DND-41 (cell line): Measurements from ENCODE around the gene KBTBD13.

Experiments
- ATAC-seq: fragments of 200-7000 bp; cut with Tn5 transposase; 3 replicates; pipeline ENCODE4 v1.9.1; 2021; ENCODE audit warnings: low read depth; ENCODE audit not compliant: insufficient read depth
- DNase-seq: peaks from one replicate; pipeline ENCODE4 v3.0.0-alpha.2; 2020
- H2AFZ ChIP-seq: 2 replicates; pipeline ENCODE4 v1.6.0; 2012; ENCODE audit warnings: low read depth, low read length
- H3K27ac ChIP-seq: 2 replicates; pipeline ENCODE4 v1.5.1; 2012; ENCODE audit warnings: low read length, inconsistent platforms
- H3K27me3 ChIP-seq: fragments of 200-600 bp; sonication (generic); 2 replicates; pipeline ENCODE4 v1.6.0; 2012; ENCODE audit warnings: low read length, mild to moderate bottlenecking, inconsistent platforms; ENCODE audit not compliant: insufficient read depth, poor library complexity
- H3K36me3 ChIP-seq: 2 replicates; pipeline ENCODE4 v1.5.1; 2012; ENCODE audit warnings: low read length, inconsistent platforms; ENCODE audit not compliant: insufficient read depth
- H3K4me1 ChIP-seq: 2 replicates; pipeline ENCODE4 v1.5.1; 2012; ENCODE audit warnings: mild to moderate bottlenecking, low read length; ENCODE audit not compliant: insufficient read depth
- H3K4me2 ChIP-seq: 2 replicates; pipeline ENCODE4 v1.6.0; 2012; ENCODE audit warnings: mild to moderate bottlenecking, moderate library complexity, low read length, inconsistent platforms; ENCODE audit not compliant: insufficient read depth
- H3K4me3 ChIP-seq, 2 experiments: fragments of 200-600 bp in 1 of 2; shearing (Covaris generic) in 1 of 2; 2 replicates each; pipeline ENCODE4 v1.5.1; 2012 to 2016; ENCODE audit warnings: inconsistent platforms in 2 of 2, low read length in 2 of 2, mild to moderate bottlenecking in 2 of 2, low read depth in 1 of 2, moderate library complexity in 1 of 2
- H3K79me2 ChIP-seq: 2 replicates; pipeline ENCODE4 v1.6.0; 2012; ENCODE audit warnings: low read length, inconsistent platforms; ENCODE audit not compliant: insufficient read depth
- H3K9ac ChIP-seq: 2 replicates; pipeline ENCODE4 v1.6.0; 2012; ENCODE audit warnings: low read depth, mild to moderate bottlenecking, inconsistent platforms, low read length, moderate library complexity
- H3K9me3 ChIP-seq: 2 replicates; pipeline ENCODE4 v1.5.1; 2012; ENCODE audit warnings: low read length, moderate library complexity, mild to moderate bottlenecking, inconsistent platforms; ENCODE audit not compliant: insufficient read depth, severe bottlenecking
- H4K20me1 ChIP-seq: 2 replicates; pipeline ENCODE4 v1.6.0; 2012; ENCODE audit warnings: low read length; ENCODE audit not compliant: insufficient read depth
- EZH2 ChIP-seq: IDR thresholded peaks from 3 replicates; pipeline ENCODE4 v1.6.1; 2012; ENCODE audit warnings: borderline replicate concordance, low read depth, mild to moderate bottlenecking, moderate library complexity, low read length, inconsistent platforms; ENCODE audit not compliant: severe bottlenecking
- TF ChIP-seq, protein P1 (sequence below): IDR thresholded peaks from 2 replicates; pipeline ENCODE4 v1.5.1; 2012; ENCODE audit warnings: borderline replicate concordance, low read length, moderate library complexity, mild to moderate bottlenecking; ENCODE audit not compliant: poor library complexity, severe bottlenecking; ENCODE audit errors: extremely low read depth

Gene KBTBD13

DNA sequence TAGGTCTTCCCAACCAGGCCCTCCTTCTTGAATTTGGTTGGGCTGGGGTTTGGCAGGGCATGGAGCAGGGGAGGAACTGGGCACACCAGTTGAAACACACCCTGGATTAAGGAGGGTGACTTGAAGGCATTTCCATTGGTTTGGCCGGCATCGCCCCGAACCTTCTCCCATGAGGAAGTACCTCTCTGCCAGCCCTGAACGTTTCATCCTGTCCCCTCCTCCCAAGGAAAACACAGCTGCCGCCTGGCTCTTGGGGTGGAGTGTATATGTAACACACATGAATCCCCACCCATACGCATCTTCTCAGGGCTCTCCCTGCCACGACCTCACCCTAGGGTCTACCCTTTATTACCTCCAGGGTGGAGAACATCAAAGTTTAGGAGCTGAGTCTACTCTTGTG is 23.9 kb downstream of the KBTBD13 start:
- Histone ChIP-seq H3K9me3 (no peaks in the 10 kb centered on the region), H3K4me2 (no peak overlapping the region), H3K36me3 (peaks cover 39% of the 10 kb centered on the region), H3K79me2 (no peaks in the 10 kb centered on the region), H2AFZ (no peak overlapping the region), H3K4me3 (no peak overlapping the region), H3K4me1 (no peaks in the 10 kb centered on the region), H3K9ac (no peak overlapping the region), H3K27me3 (no peaks in the 10 kb centered on the region), H3K27ac (no peak overlapping the region), H4K20me1 (no peaks in the 10 kb centered on the region)
- ATAC-seq = no peak
- DNase-seq = no peak
- TF ChIP-seq EZH2 = no peak
- TF ChIP-seq, protein P1, sequence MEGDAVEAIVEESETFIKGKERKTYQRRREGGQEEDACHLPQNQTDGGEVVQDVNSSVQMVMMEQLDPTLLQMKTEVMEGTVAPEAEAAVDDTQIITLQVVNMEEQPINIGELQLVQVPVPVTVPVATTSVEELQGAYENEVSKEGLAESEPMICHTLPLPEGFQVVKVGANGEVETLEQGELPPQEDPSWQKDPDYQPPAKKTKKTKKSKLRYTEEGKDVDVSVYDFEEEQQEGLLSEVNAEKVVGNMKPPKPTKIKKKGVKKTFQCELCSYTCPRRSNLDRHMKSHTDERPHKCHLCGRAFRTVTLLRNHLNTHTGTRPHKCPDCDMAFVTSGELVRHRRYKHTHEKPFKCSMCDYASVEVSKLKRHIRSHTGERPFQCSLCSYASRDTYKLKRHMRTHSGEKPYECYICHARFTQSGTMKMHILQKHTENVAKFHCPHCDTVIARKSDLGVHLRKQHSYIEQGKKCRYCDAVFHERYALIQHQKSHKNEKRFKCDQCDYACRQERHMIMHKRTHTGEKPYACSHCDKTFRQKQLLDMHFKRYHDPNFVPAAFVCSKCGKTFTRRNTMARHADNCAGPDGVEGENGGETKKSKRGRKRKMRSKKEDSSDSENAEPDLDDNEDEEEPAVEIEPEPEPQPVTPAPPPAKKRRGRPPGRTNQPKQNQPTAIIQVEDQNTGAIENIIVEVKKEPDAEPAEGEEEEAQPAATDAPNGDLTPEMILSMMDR = no peak

DNA sequence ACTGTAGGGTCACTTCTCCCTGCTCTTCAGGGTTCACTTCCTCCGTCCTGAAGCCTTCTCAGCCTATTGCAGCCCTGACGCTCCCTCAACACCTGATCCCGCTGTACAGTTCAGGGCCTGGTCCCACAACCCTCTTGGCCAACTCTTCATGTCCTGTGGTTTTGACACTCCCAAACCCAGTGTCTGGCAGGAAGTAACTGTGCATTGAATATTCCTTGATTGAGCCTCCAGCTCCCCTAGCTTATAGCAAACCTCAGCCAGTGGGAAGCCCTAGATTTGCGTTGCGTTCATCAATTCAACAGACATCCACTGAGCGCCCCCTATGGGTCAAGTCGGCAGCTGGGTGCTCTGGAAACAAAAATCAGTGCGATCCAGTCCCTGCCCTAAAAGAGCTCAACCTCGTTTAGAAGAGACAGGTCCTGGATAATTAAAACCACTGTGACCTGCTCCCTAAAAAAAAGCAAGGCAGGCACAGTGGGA is 24.9 kb downstream of the KBTBD13 start:
- DNase-seq = peak; percentile 58

DNA sequence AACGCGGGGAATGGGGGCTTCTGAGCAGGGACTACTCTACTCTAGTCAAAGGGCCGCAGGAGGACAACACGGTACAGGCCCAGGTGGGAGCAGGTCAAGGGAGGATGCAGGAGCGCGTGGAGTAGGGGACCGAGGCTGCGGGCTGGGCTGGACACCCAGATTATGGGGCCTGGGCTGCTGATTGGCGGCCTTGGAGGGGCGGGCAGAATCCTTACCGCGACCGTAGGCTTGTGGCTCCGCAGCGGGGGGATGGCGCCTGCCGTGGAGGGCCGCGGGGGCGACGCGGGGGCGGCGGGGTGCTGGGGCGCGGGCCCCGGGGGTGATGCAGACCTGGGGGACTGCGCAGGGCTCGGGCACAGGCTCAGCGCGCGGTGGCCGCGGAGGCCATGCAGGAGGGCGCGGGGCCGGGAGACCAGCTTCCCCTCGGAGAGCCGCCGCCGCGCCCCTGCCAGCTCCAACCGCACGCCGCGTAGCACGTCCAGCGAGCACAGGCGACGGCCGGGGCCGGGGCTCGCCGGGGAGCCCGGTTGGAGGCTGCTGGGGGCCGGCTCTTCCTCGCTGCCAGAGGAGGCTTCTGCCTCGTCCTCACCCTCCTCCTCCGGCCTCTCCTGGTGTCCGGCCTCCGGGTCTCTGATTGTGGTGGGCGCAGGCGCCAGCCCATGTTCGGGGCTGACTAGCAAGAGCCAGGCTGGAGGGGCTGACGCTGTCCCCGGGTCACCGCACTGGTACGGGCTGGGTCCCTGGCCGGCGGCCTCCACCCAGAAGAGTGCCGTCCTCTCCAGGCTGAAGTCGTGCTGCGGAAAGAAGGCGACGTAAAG is 25.6 kb downstream of the KBTBD13 start:
- Histone ChIP-seq H3K9ac (no peak overlapping the region), H3K36me3 (peaks cover 47% of the 10 kb centered on the region), H3K79me2 (no peaks in the 10 kb centered on the region), H3K4me2 (no peak overlapping the region), H3K27ac (no peak overlapping the region), H4K20me1 (no peaks in the 10 kb centered on the region), H3K4me1 (no peaks in the 10 kb centered on the region), H3K9me3 (no peaks in the 10 kb centered on the region), H3K27me3 (no peaks in the 10 kb centered on the region), H3K4me3 (no peak overlapping the region), H2AFZ (no peak overlapping the region)
- no peak for DNase-seq
- TF ChIP-seq, protein P1 = no peak
- TF ChIP-seq EZH2 = no peak
- no peak for ATAC-seq

More for the DNA sequence above, 24.9 kb downstream of the KBTBD13 start:
- no peak overlapping the region for H3K27ac ChIP-seq
- no peak overlapping the region for H3K9ac ChIP-seq
- ATAC-seq = peak; percentile 45; the same call in 1 of the 3 replicates
- peaks cover 47% of the 10 kb centered on the region for H3K36me3 ChIP-seq
- H3K9me3 ChIP-seq = no peaks in the 10 kb centered on the region
- H4K20me1 ChIP-seq = no peaks in the 10 kb centered on the region
- H3K79me2 ChIP-seq = no peaks in the 10 kb centered on the region
- no peak overlapping the region for H2AFZ ChIP-seq
- no peak overlapping the region for H3K4me2 ChIP-seq
- no peaks in the 10 kb centered on the region for H3K4me1 ChIP-seq
- TF ChIP-seq, protein P1 = peak; percentile 68
- no peak for TF ChIP-seq EZH2
- H3K4me3 ChIP-seq = no peak overlapping the region
- H3K27me3 ChIP-seq = no peaks in the 10 kb centered on the region
